WI38 (cell line): ENCODE data around the gene AKAP13.

Experiments
- H3K4me3 ChIP-seq: 2 replicates; pipeline ENCODE4 v1.5.1; 2011; ENCODE audit warnings: low read depth, mild to moderate bottlenecking, control low read depth, low read length
- CTCF ChIP-seq: IDR thresholded peaks from 2 replicates; pipeline ENCODE4 v1.5.1; 2012; ENCODE audit warnings: low read depth, mild to moderate bottlenecking, control low read depth, low read length

Gene AKAP13

GRCh38 chr15:85445361-85445760 is 65.0 kb downstream of the AKAP13 start:
- H3K4me3 ChIP-seq = no peak overlapping the region
- no peak for TF ChIP-seq CTCF

- no peak overlapping the region for H3K4me3 ChIP-seq
- no peak for TF ChIP-seq CTCF
Observed at GRCh38 chr15:85451099-85451700, 70.8 kb downstream of the AKAP13 start.

GRCh38 chr15:85452436-85452835 is 72.0 kb downstream of the AKAP13 start:
- TF ChIP-seq CTCF = no peak
- no peak overlapping the region for H3K4me3 ChIP-seq

- TF ChIP-seq CTCF = no peak
- H3K4me3 ChIP-seq = no peak overlapping the region
Observed at GRCh38 chr15:85453144-85453872, 72.9 kb downstream of the AKAP13 start.

- TF ChIP-seq CTCF = no peak
- H3K4me3 ChIP-seq = no peak overlapping the region
Observed at GRCh38 chr15:85454403-85454802, 74.0 kb downstream of the AKAP13 start.

- H3K4me3 ChIP-seq = no peak overlapping the region
- TF ChIP-seq CTCF = no peak
Observed at GRCh38 chr15:85455891-85456290, 75.5 kb downstream of the AKAP13 start.

GRCh38 chr15:85456798-85457197 is 76.4 kb downstream of the AKAP13 start:
- H3K4me3 ChIP-seq = no peak overlapping the region
- TF ChIP-seq CTCF = no peak
